Measurements from ENCODE around the gene RAB6C.

GRCh38 chr2:129930451-129930850 lies 49.0 kb upstream of the RAB6C start:
- TF ChIP-seq, protein P1, sequence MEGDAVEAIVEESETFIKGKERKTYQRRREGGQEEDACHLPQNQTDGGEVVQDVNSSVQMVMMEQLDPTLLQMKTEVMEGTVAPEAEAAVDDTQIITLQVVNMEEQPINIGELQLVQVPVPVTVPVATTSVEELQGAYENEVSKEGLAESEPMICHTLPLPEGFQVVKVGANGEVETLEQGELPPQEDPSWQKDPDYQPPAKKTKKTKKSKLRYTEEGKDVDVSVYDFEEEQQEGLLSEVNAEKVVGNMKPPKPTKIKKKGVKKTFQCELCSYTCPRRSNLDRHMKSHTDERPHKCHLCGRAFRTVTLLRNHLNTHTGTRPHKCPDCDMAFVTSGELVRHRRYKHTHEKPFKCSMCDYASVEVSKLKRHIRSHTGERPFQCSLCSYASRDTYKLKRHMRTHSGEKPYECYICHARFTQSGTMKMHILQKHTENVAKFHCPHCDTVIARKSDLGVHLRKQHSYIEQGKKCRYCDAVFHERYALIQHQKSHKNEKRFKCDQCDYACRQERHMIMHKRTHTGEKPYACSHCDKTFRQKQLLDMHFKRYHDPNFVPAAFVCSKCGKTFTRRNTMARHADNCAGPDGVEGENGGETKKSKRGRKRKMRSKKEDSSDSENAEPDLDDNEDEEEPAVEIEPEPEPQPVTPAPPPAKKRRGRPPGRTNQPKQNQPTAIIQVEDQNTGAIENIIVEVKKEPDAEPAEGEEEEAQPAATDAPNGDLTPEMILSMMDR (conservative IDR thresholded peaks at IDR 0.05 in 1 of 2, IDR thresholded peaks at IDR 0.05 in 1 of 2; ENCODE audit: extremely low read depth in 1 of 2, insufficient read depth in 1 of 2, low read depth in 1 of 2, low read length in 2 of 2): no peak
- TF ChIP-seq EZH2 (IDR thresholded peaks at IDR 0.05; ENCODE audit: borderline replicate concordance, low read length): no peak
